ENCODE measurements around the gene DNPEP. TPM values are rescaled to one million over a fixed set of nuclear protein-coding genes. Genes with fewer than 3 reads are reported as not detected.

DNPEP gene
- total RNA-seq, 1 donor from 2014 or later = 85.1 TPM

GRCh38 chr2:219421323-219421722 is 33.6 kb upstream of the DNPEP start:
- no peak for TF ChIP-seq CTCF (IDR thresholded peaks at IDR 0.05; ENCODE audit: unreplicated experiment)
- Mint-ChIP-seq H3K4me3 (no peak overlapping the region), H3K9me3 (no peaks in the 10 kb centered on the region), H3K4me1 (peaks cover 26% of the 10 kb centered on the region), H3K27ac (no peak overlapping the region), H3K27me3 (ENCODE audit: low read depth) (peaks cover 25% of the 10 kb centered on the region), H3K36me3 (no peaks in the 10 kb centered on the region)
- DNase-seq (ENCODE audit: low spot score in 2 of 2, unreplicated experiment in 2 of 2) = no peak

GRCh38 chr2:219420687-219421086 is 33.0 kb upstream of the DNPEP start:
- Mint-ChIP-seq H3K4me1 (peaks cover 32% of the 10 kb centered on the region), H3K36me3 (no peaks in the 10 kb centered on the region), H3K4me3 (no peak overlapping the region), H3K27ac (no peak overlapping the region), H3K27me3 (ENCODE audit: low read depth) (peaks cover 27% of the 10 kb centered on the region), H3K9me3 (no peaks in the 10 kb centered on the region)
- no peak for DNase-seq (ENCODE audit: low spot score in 2 of 2, unreplicated experiment in 2 of 2)
- TF ChIP-seq CTCF (IDR thresholded peaks at IDR 0.05; ENCODE audit: unreplicated experiment) = no peak

GRCh38 chr2:219419331-219420197 is 31.9 kb upstream of the DNPEP start:
- no peak for TF ChIP-seq CTCF (IDR thresholded peaks at IDR 0.05; ENCODE audit: unreplicated experiment)
- Mint-ChIP-seq H3K36me3 (no peaks in the 10 kb centered on the region), H3K27ac (no peak overlapping the region), H3K4me3 (peak overlapping the region; percentile 61), H3K27me3 (ENCODE audit: low read depth) (peaks cover 33% of the 10 kb centered on the region), H3K9me3 (no peaks in the 10 kb centered on the region), H3K4me1 (peaks cover 31% of the 10 kb centered on the region)
- DNase-seq (ENCODE audit: low spot score in 2 of 2, unreplicated experiment in 2 of 2) = no peak

GRCh38 chr2:219419012-219419324 is 31.3 kb upstream of the DNPEP start:
- no peak for DNase-seq (ENCODE audit: low spot score in 2 of 2, unreplicated experiment in 2 of 2)
- peaks cover 26% of the 10 kb centered on the region for H3K4me1 Mint-ChIP-seq
- H3K36me3 Mint-ChIP-seq = no peaks in the 10 kb centered on the region
- H3K9me3 Mint-ChIP-seq = no peaks in the 10 kb centered on the region
- H3K27me3 Mint-ChIP-seq (ENCODE audit: low read depth) = peaks cover 34% of the 10 kb centered on the region
- no peak overlapping the region for H3K27ac Mint-ChIP-seq
- no peak for TF ChIP-seq CTCF (IDR thresholded peaks at IDR 0.05; ENCODE audit: unreplicated experiment)
- H3K4me3 Mint-ChIP-seq = peak overlapping the region; percentile 61

GRCh38 chr2:219418155-219419011 is 30.7 kb upstream of the DNPEP start, which contains the start of gene DES:
Gene DES, plus strand, starts transcription at chr2:219418377. Its CDS starts 86 bp downstream, at chr2:219418463.
- H3K27ac Mint-ChIP-seq = no peak within 1 kb of the TSS
- no peaks in the 10 kb centered on the region for H3K9me3 Mint-ChIP-seq
- no peaks in the 10 kb centered on the region for H3K36me3 Mint-ChIP-seq
- DNase-seq (ENCODE audit: low spot score in 2 of 2, unreplicated experiment in 2 of 2) = no peak
- peak within 1 kb of the TSS; percentile 61 for H3K4me3 Mint-ChIP-seq
- no peak for TF ChIP-seq CTCF (IDR thresholded peaks at IDR 0.05; ENCODE audit: unreplicated experiment)
- H3K4me1 Mint-ChIP-seq = peaks cover 22% of the 10 kb centered on the region
- H3K27me3 Mint-ChIP-seq (ENCODE audit: low read depth) = peaks cover 38% of the 10 kb centered on the region
